Heart left ventricle (tissue), 13 donors: Measurements from ENCODE around the gene HMGB4.

Experiments used
- POLR2A ChIP-seq, 2 donors: fragments of 450-650 bp; IDR thresholded peaks; one replicate each; pipeline ENCODE4 v1.6.1; 2017; ENCODE audit warnings: antibody characterized with exemption in 2 of 2, mild to moderate bottlenecking in 2 of 2, moderate library complexity in 2 of 2
- TF ChIP-seq, protein P1 (sequence below), 12 donors: fragments of 200-600 bp; sonication (generic) in 4 of 12; IDR thresholded peaks; one replicate each; pipeline versions ENCODE4 v1.5.0 to v1.8.0; 2018 to 2022; ENCODE audit warnings: antibody characterized with exemption in 12 of 12, mild to moderate bottlenecking in 5 of 12
- donor health status: ischemic (EF 13 %, LVEDD 7.1; RV severe dilation, severe dysfunction).
- donor health status: DM: no; HTN: yes; CAD: no.
- donor health status: DM: no; HTN: no; CAD: no.
- donor health status: ischemic (EF 25% LVEDD 6.9; RV normal size, moderate dysfunction).
- donor health status: ischemic (EF 25% LVEDD 5.7; RV mildly dilated, moderate dysfunction).
- donor health status: ischemic (EF 35%, LVEDD 5.7; RV mildly dilated, moderate dysfunction).
- donor health status: nonischemic (EF 11% LVEDD 7.7; RV severe dilation, severe dysfunction).
- donor health status: DM: yes; HTN: yes; CAD: no.
- donor health status: PGD.
- donor health status: ischemic (EF 29% LVEDD 5.4; RV normal size, mild dysfunction).
- donor health status: nonischemic (EF 23%, LVEDD 6.1; RV moderate dilation, normal function).

DNA sequence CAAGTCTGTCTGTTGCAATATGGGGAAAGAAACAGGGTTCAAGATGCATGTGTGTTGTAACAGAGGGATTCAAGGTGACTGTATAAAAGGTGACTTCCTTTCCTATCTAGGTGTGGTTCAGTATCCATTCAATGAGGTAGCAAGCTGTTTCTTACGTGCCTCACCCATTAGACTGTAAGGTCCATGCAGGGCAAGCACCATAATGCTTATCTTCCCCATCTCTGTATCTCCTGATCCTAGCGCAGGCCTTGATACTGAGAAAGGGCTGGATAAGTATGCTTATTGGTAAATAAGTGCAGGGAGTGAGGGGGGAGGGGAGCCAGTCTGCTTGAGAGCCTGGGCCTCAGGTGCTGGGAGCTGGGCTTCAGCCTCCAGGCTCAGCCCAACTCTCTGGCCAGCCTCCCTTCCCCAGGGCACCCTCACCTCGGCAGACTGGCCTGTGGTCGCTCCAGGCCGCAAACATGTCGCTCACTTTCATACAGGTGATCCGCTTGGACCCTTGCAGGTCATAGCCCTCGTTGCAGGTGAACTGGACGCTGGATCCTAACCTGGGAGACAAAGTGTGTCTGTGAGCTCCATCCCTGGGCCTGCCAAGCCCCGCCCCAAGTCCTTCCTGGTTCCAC, 44.5 kb upstream of the HMGB4 start:
- TF ChIP-seq, protein P1, sequence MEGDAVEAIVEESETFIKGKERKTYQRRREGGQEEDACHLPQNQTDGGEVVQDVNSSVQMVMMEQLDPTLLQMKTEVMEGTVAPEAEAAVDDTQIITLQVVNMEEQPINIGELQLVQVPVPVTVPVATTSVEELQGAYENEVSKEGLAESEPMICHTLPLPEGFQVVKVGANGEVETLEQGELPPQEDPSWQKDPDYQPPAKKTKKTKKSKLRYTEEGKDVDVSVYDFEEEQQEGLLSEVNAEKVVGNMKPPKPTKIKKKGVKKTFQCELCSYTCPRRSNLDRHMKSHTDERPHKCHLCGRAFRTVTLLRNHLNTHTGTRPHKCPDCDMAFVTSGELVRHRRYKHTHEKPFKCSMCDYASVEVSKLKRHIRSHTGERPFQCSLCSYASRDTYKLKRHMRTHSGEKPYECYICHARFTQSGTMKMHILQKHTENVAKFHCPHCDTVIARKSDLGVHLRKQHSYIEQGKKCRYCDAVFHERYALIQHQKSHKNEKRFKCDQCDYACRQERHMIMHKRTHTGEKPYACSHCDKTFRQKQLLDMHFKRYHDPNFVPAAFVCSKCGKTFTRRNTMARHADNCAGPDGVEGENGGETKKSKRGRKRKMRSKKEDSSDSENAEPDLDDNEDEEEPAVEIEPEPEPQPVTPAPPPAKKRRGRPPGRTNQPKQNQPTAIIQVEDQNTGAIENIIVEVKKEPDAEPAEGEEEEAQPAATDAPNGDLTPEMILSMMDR (IDR thresholded peaks at IDR 0.05), result no peak
- no peak for TF ChIP-seq POLR2A (IDR thresholded peaks at IDR 0.05)
